IPS DF 4.7 (cell line): ENCODE results near the gene GUCY1A1.

Experiments used
- DNase-seq: peaks from one replicate; pipeline ENCODE4 v3.0.0-alpha.2; 2013; ENCODE audit warnings: low spot score; ENCODE audit errors: extremely low read depth

The GUCY1A1 gene

DNA sequence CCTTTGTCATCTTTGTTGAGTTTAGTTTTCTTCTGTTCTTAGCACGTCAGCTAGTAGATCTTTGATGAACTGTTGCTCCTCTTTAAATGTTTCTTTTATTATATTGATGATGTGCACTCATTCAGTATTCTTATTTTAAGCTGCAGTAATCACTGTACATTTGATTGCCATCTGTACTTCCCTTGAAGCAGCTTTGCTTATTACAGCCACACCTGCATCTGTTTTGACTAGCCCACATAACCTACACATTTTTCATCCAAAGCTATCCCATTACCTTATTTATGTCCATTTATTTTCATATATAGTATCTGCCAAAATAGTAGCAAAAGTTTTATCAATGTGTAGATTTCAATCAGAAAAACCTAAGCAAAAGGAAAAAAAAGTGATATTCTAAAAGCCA lies 68.3 kb downstream of the GUCY1A1 start:
- DNase-seq: no peak

DNA sequence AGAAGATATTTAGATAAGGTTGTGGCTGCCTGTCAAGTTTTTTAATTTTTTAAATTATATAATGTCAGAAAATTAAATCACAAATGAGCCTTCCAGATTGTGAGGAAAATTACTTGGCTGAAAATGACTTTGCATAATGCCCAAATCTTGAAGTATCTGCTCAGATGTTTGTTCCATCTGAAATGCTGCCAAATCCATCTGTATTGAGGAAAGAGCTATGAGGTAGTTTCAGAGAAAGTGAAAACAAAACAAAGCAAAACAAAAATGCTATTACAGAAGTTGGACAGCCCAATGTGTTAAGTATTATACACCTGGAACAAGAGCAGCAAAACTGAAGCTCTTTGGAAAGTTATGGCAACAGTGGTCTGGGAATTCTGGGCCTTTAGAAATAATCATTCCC lies 68.8 kb downstream of the GUCY1A1 start:
- DNase-seq: no peak

GRCh38 chr4:155738548-155738947 lies 71.9 kb downstream of the GUCY1A1 start:
- no peak for DNase-seq

DNA sequence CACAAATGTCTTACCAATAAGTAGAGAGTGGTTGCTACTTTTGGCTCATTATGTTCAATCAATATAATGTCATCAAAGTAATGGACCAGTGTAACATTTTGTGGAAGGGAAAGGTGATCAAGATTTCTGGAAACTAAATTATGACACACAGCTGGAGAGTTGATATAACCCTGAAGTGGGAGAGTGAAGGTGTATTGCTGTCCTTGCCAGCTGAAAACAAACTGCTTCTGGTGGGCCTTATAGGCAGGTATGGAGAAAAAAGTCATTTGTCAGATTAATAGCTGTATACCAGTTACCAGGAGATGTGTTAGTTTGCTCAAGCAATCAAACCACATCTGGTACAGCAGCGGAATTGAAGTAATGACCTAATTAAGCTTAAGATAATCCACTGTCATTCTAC lies 74.9 kb downstream of the GUCY1A1 start:
- no peak for DNase-seq

GRCh38 chr4:155742310-155743015 lies 75.8 kb downstream of the GUCY1A1 start:
- DNase-seq: no peak

DNA sequence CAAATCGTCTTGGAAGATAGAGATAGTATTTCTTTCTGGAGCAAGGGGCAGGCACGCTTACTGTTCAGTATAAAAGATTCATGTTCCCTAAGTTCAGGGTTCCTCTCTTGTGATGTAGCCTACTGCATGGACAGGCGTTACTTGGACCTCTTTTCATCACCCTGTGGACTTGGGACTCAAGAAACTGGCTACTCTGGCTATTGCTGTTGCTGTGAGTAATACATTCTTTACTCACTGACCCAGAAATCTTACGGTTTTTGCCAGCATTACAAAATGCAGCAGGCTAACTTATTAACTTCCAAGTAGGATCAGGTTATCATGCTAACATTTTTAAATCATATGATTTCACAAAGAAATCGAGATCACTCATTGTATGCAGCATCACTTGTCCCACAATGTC lies 79.3 kb downstream of the GUCY1A1 start:
- no peak for DNase-seq

DNA sequence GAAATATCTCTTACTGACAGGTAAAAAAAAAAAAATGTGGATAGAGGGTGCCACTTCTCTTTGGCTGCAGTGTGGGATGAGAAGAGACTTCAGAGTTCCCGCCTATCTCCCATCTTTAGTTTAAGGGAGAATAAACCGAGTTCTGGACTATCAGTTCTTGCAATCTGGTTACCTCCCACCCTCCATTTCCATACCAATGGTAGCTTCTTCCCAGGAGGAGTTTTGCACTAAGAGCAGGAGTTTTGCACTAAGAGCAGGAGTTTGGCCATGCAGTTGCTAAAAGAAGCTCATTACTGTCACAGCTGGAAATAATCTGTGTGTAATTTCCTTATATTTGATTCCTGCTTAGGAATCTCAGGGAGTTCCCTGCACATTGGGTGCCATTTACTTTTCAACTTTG lies 81.4 kb downstream of the GUCY1A1 start:
- no peak for DNase-seq

- DNase-seq: no peak
Measured at GRCh38 chr4:155749041-155749440, 82.4 kb downstream of the GUCY1A1 start.

DNA sequence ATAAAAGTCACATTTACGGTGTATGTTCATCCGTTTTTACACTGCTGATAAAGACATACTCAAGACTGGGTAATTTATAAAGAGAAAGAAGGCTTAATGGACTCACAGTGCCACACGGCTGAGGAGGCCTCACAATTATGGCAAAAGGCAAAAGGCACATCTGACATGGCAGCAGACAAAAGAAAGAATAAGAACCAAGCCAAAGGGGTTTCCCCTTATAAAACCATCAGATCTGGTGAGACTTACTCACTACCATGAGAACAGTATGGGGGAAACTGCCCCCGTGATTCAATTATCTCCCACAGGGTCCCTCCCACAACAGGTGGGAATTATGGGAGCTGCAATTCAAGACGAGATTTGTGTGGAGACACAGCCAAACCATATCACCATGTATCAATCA lies 84.9 kb downstream of the GUCY1A1 start:
- no peak for DNase-seq

DNA sequence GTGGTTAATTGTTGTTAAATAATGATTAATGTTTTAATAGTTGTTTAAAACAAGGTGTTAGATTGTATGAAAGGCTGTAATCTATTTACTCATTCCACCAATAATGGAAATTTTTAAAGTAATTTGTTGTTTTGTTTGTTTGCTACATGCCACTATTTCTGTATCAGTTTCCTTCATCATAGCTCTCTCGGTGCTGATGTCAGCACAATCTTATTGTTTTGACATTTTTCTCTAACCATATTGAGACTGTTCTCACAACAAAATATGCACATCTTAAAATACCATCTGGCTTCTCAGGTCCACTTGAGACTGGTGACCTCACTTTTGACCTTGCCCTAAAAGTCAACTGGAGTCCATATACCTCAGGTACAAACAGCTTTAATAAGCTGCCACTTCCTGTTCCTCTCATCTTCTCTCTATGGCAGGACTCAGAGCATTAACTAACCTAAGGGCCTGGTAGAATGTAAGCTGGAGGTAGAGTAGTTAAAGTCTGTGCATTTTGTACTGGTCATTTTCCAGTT lies 91.2 kb downstream of the GUCY1A1 start:
- DNase-seq: no peak

DNA sequence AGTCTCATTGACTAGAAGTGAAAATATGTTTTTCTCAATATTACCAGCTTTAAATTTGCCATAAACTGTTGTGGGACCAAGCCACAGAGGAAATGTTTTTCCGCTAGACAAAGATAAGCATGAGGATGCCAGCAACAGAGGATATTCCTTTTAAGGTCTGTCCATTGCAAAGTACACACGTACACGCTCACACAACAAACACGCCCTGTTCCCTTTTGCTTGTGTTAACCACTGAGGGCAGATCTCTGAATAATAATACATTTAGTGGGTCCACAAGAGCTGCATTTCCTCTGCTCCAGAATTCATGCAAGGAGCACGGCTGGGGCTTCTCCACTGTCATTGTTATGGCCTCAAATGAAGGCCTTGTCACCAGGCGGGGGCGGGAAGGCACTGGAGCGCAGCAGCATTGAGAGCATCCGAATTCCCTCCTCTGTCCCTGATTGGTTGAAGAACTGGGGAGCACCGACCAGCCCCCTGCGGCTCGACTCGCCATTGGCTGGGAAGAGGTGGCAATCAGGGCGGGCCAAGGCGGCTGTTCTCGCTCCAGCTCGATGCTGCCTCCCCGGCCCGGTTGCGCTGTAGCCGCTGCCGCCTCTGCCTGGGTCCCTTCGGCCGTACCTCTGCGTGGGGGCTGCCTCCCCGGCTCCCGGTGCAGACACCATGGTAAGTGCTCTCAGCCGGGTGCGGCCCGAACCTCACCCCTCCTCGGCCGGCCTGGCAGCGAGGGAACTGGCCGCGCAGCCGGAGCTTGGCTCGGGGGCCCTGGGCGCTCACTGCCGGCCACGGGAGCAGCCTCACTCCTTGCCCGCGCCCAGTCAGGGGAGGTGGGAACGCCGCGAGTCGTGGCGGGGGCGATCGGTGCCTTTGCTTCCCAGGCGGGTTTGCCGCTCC lies 92.1 kb downstream of the GUCY1A1 start, which contains the start of gene GUCY1B1:
GUCY1B1 (plus strand) TSS at position 541 of the 891 bp plus-strand sequence; CDS start at position 661, 120 bp downstream.
- DNase-seq: peak; percentile 76

DNA sequence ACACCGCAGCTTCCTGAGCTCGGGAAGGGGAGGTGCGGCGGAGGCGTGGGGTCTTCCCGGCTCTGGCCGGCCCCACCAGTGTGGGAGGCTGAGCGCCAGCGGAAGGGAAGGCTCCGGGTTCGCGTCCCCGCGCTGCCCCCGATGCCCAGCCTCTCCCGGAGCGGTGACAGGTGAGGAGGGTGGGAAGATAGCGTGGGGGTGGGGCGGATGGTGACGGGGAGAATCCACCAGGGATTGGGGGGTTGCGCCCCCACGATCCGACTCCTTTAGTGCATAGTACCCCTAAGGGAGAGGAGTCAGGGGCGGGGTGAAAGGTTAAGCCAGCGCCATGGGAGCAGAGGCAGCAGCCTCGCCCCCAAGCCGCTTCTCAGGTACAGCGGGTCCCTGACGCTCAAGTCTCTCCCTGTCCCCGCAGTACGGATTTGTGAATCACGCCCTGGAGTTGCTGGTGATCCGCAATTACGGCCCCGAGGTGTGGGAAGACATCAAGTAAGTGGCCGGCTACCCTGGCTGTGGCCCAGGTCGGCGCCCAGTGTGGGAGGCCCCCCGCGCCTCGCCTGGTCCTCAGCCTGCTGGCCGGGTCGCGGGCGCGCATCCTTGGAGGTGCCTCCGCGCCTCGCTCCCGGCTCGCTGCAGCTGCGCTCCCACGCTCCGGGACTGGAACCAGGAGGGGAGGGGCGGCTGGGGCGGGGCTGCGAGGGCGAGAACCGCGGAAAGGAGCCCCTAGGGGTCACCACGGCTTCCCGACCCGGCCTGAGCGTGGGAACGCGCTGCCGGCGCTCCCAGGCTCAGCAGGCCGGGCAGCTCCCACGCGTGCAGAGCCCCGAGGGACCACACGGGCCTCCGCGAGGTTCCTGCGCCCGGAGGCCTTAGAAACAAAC lies 93.0 kb downstream of the GUCY1A1 start:
- DNase-seq: no peak

DNA sequence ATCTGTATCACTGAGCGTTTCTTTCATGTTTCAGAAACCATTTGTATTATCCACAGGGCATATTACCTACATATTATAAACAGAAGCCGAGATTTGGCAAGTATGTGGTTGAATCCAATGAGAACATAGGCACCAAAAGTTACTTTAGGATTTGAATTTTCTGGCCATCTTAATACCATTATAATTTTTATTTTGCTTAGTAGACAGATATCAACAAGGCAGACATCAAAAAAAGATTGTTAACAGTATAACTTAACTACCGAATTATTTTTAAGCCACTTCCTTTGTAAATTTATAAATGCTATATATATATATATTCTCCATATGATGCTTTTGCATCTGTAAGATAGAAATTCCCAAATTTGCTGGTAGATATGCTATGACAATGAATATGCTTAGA lies 94.4 kb downstream of the GUCY1A1 start:
- DNase-seq: no peak

- DNase-seq: no peak
Measured at GRCh38 chr4:155761916-155762315, 95.3 kb downstream of the GUCY1A1 start.

DNA sequence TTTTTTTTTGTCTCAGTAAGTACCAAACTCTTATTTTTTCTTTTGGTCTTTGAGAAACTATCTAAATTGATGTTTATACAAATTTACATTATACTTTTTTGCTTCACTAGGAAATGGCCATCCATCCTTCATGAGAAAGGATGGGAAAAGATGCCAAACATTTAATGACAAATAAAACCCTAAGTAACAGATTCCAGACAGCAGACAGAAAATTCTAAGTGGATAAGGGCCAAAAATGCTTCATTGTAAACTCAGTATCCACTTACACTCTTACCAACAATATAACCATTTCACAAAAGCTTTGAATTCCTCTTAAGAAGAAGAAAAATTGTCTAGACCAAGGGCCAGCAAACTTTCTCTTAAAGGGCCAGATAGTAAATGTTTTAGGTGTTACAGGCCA lies 95.7 kb downstream of the GUCY1A1 start:
- no peak for DNase-seq

GRCh38 chr4:155763551-155763950 lies 96.9 kb downstream of the GUCY1A1 start:
- no peak for DNase-seq

GRCh38 chr4:155765149-155765548 lies 98.5 kb downstream of the GUCY1A1 start:
- DNase-seq: no peak

DNA sequence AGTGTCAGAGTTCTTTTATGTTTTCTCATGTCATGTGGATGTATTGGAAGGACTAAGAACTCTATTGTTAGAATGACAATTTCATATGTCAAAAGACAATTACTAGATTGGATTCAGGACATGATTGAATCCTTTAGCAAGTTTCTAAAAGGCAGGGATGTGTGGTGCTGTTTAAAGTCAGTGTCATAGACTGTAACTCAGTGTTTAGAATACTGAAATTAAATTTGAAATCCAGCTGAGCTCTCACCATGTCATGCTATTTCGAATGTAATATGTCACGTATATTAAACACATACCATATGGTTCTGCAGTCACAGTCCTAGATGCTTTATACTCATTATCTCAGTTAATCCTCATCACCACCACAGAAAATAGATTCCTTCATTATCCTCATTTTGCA lies 100.0 kb downstream of the GUCY1A1 start:
- no peak for DNase-seq

- no peak for DNase-seq
Measured at GRCh38 chr4:155768370-155768769, 101.7 kb downstream of the GUCY1A1 start.

- no peak for DNase-seq
Measured at GRCh38 chr4:155769090-155769489, 102.4 kb downstream of the GUCY1A1 start.

DNA sequence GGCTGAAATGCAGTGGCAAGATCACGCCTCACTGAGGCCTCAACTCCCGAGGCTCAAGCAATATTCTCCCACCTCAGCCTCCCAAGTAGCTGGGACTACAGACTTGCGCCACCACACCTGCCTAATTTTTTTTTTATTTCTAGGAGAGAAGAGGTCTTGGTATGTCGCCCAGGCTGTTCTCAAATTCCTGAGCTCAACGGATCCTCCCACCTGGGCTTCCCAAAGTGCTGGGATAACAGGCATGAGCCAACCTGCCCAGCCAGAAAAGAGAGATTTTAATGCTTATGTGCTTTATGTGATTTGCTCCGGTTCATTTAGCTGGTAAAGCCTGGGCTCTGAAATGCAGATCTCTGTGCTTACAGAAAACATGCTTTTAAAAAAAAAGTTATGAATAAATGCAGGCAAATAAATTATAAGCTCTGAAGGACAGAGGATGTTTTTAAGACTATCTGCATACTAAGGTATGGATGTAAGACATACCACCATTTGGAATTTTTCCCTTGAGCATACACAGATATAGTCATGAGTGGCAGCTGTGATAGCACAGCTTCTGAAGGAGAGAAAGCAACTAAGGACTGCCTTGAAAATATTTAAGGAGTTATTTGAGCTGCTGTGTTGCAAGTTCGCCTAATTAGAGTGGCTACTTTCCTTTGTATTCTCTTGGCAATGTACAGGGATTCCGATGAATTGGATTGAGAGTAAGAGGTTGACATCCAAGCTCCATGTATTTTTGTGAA lies 106.0 kb downstream of the GUCY1A1 start:
- no peak for DNase-seq
